Measurements from ENCODE around the gene ZNF446.

DNA sequence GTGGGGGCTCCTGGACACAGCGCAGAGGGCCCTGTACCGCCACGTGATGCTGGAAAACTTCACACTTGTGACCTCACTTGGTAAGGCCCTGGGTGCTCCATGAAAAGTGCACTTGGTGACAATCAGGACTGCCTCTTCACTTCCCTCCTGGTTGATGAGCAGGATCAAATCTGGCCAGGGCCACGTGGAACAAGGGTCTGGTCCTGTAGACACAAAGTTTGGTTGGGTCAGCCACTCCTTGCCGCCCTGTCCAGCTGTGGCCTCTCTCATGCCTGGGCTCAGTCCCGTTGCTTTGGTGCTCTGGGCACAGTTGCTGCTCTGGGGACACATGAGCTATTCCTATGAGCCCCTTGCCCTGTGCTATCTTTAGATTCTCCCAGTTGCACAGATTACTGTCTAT, 22.4 kb upstream of the ZNF446 start:
- TF ChIP-seq CTCF (conservative IDR thresholded peaks at IDR 0.05; ENCODE audit: low read depth, low read length) (no peak), EZH2 (IDR thresholded peaks at IDR 0.05; ENCODE audit: low read length, unreplicated experiment) (no peak)
